ENCODE results near the gene MPPED1. TPM values are rescaled to one million over a fixed set of nuclear protein-coding genes. Genes with fewer than 3 reads are reported as not detected.

MPPED1 gene
- total RNA-seq, 1 experiment from 2014 or later: not detected

- DNase-seq (ENCODE audit: low read depth): no peak
These were observed 128.7 kb downstream of the MPPED1 start for GRCh38 chr22:43540529-43540923.

- no peak for DNase-seq (ENCODE audit: low read depth)
These were observed 129.2 kb downstream of the MPPED1 start for GRCh38 chr22:43541022-43541421.

GRCh38 chr22:43541462-43542407, 129.9 kb downstream of the MPPED1 start:
- no peak for DNase-seq (ENCODE audit: low read depth)

- no peak for DNase-seq (ENCODE audit: low read depth)
These were observed 131.1 kb downstream of the MPPED1 start for GRCh38 chr22:43542681-43543521.

- DNase-seq (ENCODE audit: low read depth): no peak
These were observed 131.9 kb downstream of the MPPED1 start for GRCh38 chr22:43543522-43544288.

GRCh38 chr22:43544289-43544673, 132.5 kb downstream of the MPPED1 start:
- DNase-seq (ENCODE audit: low read depth): no peak

- DNase-seq (ENCODE audit: low read depth): no peak
These were observed 134.4 kb downstream of the MPPED1 start for GRCh38 chr22:43546186-43546585.

- no peak for DNase-seq (ENCODE audit: low read depth)
These were observed 138.3 kb downstream of the MPPED1 start for GRCh38 chr22:43550024-43550620.

- DNase-seq (ENCODE audit: low read depth): no peak
These were observed 138.9 kb downstream of the MPPED1 start for GRCh38 chr22:43550672-43551071.

- no peak for DNase-seq (ENCODE audit: low read depth)
These were observed 141.8 kb downstream of the MPPED1 start for GRCh38 chr22:43553451-43554258.

- no peak for DNase-seq (ENCODE audit: low read depth)
These were observed 142.4 kb downstream of the MPPED1 start for GRCh38 chr22:43554259-43554636.

GRCh38 chr22:43554694-43555365, 143.0 kb downstream of the MPPED1 start:
- no peak for DNase-seq (ENCODE audit: low read depth)

- no peak for DNase-seq (ENCODE audit: low read depth)
These were observed 144.0 kb downstream of the MPPED1 start for GRCh38 chr22:43555561-43556515.

Other genes starting within 250 kb of the MPPED1 start
- 52.8 and 58.9 TPM in 2 replicates for gene TTLL12, start 224.9 kb upstream of the MPPED1 start, total RNA-seq (2014; rRNA removed)
- not detected in 2 replicates for gene SCUBE1, start 68.6 kb upstream of the MPPED1 start, total RNA-seq (2014; rRNA removed)

Measured in LHCN-M2 (cell line).